ENCODE data around the gene GLIS2.
A peak's percentile ranks its signal among the peaks of the same experiment; 100 is the strongest.

The GLIS2 gene

DNA sequence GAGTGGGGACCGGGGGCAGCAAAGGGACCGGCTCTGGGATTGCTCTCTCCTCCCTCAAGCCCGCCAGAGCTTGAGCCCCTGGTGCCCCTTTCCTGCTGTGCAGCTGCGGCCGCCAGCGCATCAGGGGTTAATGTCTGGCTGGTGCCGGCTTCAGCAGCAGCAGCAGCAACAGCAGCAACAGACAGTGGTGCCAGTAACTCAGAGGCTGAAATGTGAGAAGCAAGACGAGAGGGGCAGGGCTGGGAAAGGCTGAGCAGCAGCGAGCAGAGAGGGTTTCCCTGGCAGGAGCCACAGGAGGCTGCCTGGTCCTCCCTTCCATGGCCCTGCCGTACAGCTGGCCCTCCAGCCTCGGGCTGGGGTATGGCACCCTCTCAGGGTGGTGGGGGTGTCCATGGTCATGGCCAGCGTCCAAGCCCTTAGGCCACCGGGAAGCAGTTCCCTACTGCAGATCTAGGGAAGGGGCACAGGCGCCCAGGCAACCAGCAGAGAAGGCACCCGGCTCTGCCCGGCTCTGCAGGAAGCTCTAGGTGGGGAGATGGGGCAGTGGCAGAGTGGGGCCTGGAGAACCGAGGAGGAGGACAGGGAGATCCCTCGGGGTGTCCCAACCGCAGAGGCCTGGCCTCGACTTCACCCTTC is 21.9 kb upstream of the GLIS2 start (continued):
- TF ChIP-seq ZNF157 (tag by site-specific recombination; IDR thresholded peaks at IDR 0.05) (no peak), ZNF266 (tag by site-specific recombination; IDR thresholded peaks at IDR 0.05; ENCODE audit: low read depth) (no peak), ZBTB17 (tag by site-specific recombination; IDR thresholded peaks at IDR 0.05) (peak; percentile 97), GLIS1 (tag by site-specific recombination; IDR thresholded peaks at IDR 0.05) (peak; percentile 29; the same call in 1 of the 2 replicates), ZNF501 (tag by site-specific recombination; IDR thresholded peaks at IDR 0.05) (peak; percentile 41; the same call in 1 of the 2 replicates), OSR2 (tag by site-specific recombination; IDR thresholded peaks at IDR 0.05) (peak; percentile 100), ZNF366 (tag by site-specific recombination; conservative IDR thresholded peaks at IDR 0.05) (0 out of 2 replicates have a peak, but pooled peaks have one; percentile 10), ZNF677 (tag by site-specific recombination; IDR thresholded peaks at IDR 0.05) (no peak), ZNF341 (tag by site-specific recombination; IDR thresholded peaks at IDR 0.05; ENCODE audit: low read depth) (peak; percentile 50), ZNF785 (tag by site-specific recombination; IDR thresholded peaks at IDR 0.05) (no peak), ZBTB8A (tag by site-specific recombination; IDR thresholded peaks at IDR 0.05) (peak; percentile 80), ZXDB (tag by site-specific recombination; IDR thresholded peaks at IDR 0.05) (peak; percentile 56; the same call in 1 of the 2 replicates), ZEB2 (tag by site-specific recombination; IDR thresholded peaks at IDR 0.05) (peak; percentile 69), TRIM28 (IDR thresholded peaks at IDR 0.05; ENCODE audit: borderline replicate concordance, low read length) (peak; percentile 80; the same call in 1 of the 2 replicates), ZSCAN23 (tag by site-specific recombination; IDR thresholded peaks at IDR 0.05) (no peak), ZNF600 (tag by site-specific recombination; IDR thresholded peaks at IDR 0.05) (peak; percentile 86)
- TF ChIP-seq, protein P1, sequence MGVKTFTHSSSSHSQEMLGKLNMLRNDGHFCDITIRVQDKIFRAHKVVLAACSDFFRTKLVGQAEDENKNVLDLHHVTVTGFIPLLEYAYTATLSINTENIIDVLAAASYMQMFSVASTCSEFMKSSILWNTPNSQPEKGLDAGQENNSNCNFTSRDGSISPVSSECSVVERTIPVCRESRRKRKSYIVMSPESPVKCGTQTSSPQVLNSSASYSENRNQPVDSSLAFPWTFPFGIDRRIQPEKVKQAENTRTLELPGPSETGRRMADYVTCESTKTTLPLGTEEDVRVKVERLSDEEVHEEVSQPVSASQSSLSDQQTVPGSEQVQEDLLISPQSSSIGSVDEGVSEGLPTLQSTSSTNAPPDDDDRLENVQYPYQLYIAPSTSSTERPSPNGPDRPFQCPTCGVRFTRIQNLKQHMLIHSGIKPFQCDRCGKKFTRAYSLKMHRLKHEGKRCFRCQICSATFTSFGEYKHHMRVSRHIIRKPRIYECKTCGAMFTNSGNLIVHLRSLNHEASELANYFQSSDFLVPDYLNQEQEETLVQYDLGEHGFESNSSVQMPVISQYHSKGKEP (tag by site-specific recombination; IDR thresholded peaks at IDR 0.05): peak; percentile 94
- TF ChIP-seq, protein P2, sequence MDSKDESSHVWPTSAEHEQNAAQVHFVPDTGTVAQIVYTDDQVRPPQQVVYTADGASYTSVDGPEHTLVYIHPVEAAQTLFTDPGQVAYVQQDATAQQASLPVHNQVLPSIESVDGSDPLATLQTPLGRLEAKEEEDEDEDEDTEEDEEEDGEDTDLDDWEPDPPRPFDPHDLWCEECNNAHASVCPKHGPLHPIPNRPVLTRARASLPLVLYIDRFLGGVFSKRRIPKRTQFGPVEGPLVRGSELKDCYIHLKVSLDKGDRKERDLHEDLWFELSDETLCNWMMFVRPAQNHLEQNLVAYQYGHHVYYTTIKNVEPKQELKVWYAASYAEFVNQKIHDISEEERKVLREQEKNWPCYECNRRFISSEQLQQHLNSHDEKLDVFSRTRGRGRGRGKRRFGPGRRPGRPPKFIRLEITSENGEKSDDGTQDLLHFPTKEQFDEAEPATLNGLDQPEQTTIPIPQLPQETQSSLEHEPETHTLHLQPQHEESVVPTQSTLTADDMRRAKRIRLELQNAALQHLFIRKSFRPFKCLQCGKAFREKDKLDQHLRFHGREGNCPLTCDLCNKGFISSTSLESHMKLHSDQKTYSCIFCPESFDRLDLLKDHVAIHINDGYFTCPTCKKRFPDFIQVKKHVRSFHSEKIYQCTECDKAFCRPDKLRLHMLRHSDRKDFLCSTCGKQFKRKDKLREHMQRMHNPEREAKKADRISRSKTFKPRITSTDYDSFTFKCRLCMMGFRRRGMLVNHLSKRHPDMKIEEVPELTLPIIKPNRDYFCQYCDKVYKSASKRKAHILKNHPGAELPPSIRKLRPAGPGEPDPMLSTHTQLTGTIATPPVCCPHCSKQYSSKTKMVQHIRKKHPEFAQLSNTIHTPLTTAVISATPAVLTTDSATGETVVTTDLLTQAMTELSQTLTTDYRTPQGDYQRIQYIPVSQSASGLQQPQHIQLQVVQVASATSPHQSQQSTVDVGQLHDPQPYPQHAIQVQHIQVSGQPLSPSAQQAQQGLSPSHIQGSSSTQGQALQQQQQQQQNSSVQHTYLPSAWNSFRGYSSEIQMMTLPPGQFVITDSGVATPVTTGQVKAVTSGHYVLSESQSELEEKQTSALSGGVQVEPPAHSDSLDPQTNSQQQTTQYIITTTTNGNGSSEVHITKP (tag by site-specific recombination; IDR thresholded peaks at IDR 0.05): peak; percentile 72

DNA sequence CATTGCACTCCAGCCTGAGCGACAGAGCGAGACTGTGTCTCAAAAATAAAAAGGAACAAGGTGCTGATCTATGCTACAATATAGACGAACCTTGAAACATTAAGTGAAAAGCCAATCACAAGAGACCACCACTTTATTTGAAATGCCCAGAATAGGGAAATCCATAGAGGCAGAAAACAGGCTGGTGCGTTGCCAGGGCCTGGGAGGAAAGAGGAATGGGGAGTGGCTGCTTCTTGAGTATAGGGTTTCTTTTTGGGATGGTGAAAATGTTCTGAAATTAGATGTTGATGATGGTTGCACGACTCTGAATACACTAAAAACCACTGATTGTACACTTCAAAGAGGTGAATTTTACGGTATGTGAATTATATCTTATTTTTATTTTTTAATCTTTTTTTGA is 20.3 kb upstream of the GLIS2 start:
- CTCF ChIA-PET: interaction anchor here (0.6 to 3.2 kb wide), 3 partner anchors 15 to 107 kb away, joined by 3 to 19 read pairs (median 5); no protein-coding TSS in a partner anchor
- Histone ChIP-seq H3K36me3 (ENCODE audit: control insufficient read depth in 2 of 2, insufficient read depth in 1 of 2, low read length in 2 of 2) (no peaks in the 10 kb centered on the region), H3K9me3 (ENCODE audit: control insufficient read depth, insufficient read depth, low read depth, low read length) (no peaks in the 10 kb centered on the region), H3K4me3 (ENCODE audit: low read depth, low read length) (no peak overlapping the region), H3K27ac (ENCODE audit: extremely low read depth, low read depth, low read length) (no peak overlapping the region), H3K4me1 (ENCODE audit: control insufficient read depth, insufficient read depth, low read length) (peaks cover 4% of the 10 kb centered on the region; the same call in 1 of the 2 replicates)
- TF ChIP-seq, protein P2 (tag by site-specific recombination; IDR thresholded peaks at IDR 0.05): peak; percentile 71
- TF ChIP-seq ZNF777 (tag by site-specific recombination; IDR thresholded peaks at IDR 0.05; ENCODE audit: borderline replicate concordance) (no peak), ZNF10 (tag by site-specific recombination; IDR thresholded peaks at IDR 0.05) (no peak)
- POLR2A ChIA-PET: interaction anchor here (0.6 kb wide), 1 partner anchor 14 kb away, joined by 3 read pairs; no protein-coding TSS in a partner anchor
